OCI-LY1 (cell line): ENCODE data around the gene WFDC1.

ENCODE experiments used
- H2AFZ ChIP-seq: fragments of 200-600 bp; sonication (generic), shearing (Covaris generic); 2 replicates; pipeline ENCODE4 v1.6.0; 2014; ENCODE audit warnings: antibody characterized with exemption, mild to moderate bottlenecking, low read length
- H3F3A ChIP-seq: fragments of 200-600 bp; sonication (generic), shearing (Covaris generic); 2 replicates; pipeline ENCODE4 v1.6.0; 2014; ENCODE audit warnings: mild to moderate bottlenecking, antibody characterized with exemption, low read length, moderate library complexity; ENCODE audit not compliant: insufficient read depth
- H3K27ac ChIP-seq: fragments of 200-600 bp; sonication (generic); 2 replicates; pipeline ENCODE4 v1.5.1; 2014; ENCODE audit warnings: low read length, mixed run types, mild to moderate bottlenecking, low read depth; ENCODE audit not compliant: poor library complexity, severe bottlenecking
- H3K27me3 ChIP-seq: fragments of 200-600 bp; sonication (generic); 2 replicates; pipeline ENCODE4 v1.6.0; 2014; ENCODE audit warnings: antibody characterized with exemption, mild to moderate bottlenecking, low read length, moderate library complexity; ENCODE audit not compliant: insufficient read depth
- H3K36me3 ChIP-seq: fragments of 200-600 bp; sonication (generic); 2 replicates; pipeline ENCODE4 v1.6.1; 2014; ENCODE audit warnings: mild to moderate bottlenecking, antibody characterized with exemption, low read length, moderate library complexity, mixed read lengths; ENCODE audit not compliant: insufficient read depth
- H3K4me1 ChIP-seq: fragments of 200-600 bp; sonication (generic); 2 replicates; pipeline ENCODE4 v1.5.1; 2014; ENCODE audit warnings: mild to moderate bottlenecking, low read length, moderate library complexity; ENCODE audit not compliant: insufficient read depth, severe bottlenecking
- H3K4me2 ChIP-seq: fragments of 200-600 bp; sonication (generic), shearing (Covaris generic); 2 replicates; pipeline ENCODE4 v1.6.1; 2014; ENCODE audit warnings: low read length
- H3K4me3 ChIP-seq: fragments of 200-600 bp; sonication (generic); 2 replicates; pipeline ENCODE4 v1.5.1; 2014; ENCODE audit warnings: low read length, low read depth, mild to moderate bottlenecking, mixed read lengths; ENCODE audit not compliant: poor library complexity, severe bottlenecking
- H3K79me2 ChIP-seq: fragments of 200-600 bp; shearing (Covaris generic); 2 replicates; pipeline ENCODE4 v1.6.1; 2016; ENCODE audit warnings: mixed run types, low read length, mixed read lengths; ENCODE audit not compliant: insufficient read depth
- H3K9ac ChIP-seq: fragments of 200-600 bp; sonication (generic), shearing (Covaris generic); 2 replicates; pipeline ENCODE4 v1.6.1; 2014; ENCODE audit warnings: mild to moderate bottlenecking, low read length, mixed read lengths
- H3K9me2 ChIP-seq: fragments of 200-600 bp; sonication (generic), shearing (Covaris generic); 2 replicates; pipeline ENCODE4 v1.6.1; 2014; ENCODE audit warnings: low read depth, mild to moderate bottlenecking, low read length, mixed read lengths
- H3K9me3 ChIP-seq: fragments of 200-600 bp; shearing (Covaris generic); 2 replicates; pipeline ENCODE4 v1.6.1; 2014; ENCODE audit warnings: low read length, mixed read lengths
- H4K20me1 ChIP-seq: fragments of 200-600 bp; sonication (generic), shearing (Covaris generic); 2 replicates; pipeline ENCODE4 v1.6.0; 2016; ENCODE audit warnings: mild to moderate bottlenecking, low read length; ENCODE audit not compliant: insufficient read depth
- EZH2 ChIP-seq: fragments of 200-600 bp; sonication (generic), shearing (Covaris generic); IDR thresholded peaks from 2 replicates; pipeline ENCODE4 v1.8.0; 2017; ENCODE audit warnings: borderline replicate concordance, mixed run types, mild to moderate bottlenecking, antibody characterized with exemption, low read length, moderate library complexity, mixed read lengths
- TF ChIP-seq, protein P1 (sequence below): fragments of 200-600 bp; sonication (generic), shearing (Covaris generic); IDR thresholded peaks from 2 replicates; pipeline ENCODE4 v1.5.1; 2017; ENCODE audit warnings: mild to moderate bottlenecking, antibody characterized with exemption, low read length, moderate library complexity, mixed read lengths

Gene WFDC1

GRCh38 chr16:84267380-84267779, 27.3 kb upstream of the WFDC1 start:
- H3K4me2 ChIP-seq: no peak overlapping the region
- H3K4me1 ChIP-seq: no peaks in the 10 kb centered on the region
- no peaks in the 10 kb centered on the region for H3K79me2 ChIP-seq
- no peak for TF ChIP-seq EZH2
- TF ChIP-seq, protein P1, sequence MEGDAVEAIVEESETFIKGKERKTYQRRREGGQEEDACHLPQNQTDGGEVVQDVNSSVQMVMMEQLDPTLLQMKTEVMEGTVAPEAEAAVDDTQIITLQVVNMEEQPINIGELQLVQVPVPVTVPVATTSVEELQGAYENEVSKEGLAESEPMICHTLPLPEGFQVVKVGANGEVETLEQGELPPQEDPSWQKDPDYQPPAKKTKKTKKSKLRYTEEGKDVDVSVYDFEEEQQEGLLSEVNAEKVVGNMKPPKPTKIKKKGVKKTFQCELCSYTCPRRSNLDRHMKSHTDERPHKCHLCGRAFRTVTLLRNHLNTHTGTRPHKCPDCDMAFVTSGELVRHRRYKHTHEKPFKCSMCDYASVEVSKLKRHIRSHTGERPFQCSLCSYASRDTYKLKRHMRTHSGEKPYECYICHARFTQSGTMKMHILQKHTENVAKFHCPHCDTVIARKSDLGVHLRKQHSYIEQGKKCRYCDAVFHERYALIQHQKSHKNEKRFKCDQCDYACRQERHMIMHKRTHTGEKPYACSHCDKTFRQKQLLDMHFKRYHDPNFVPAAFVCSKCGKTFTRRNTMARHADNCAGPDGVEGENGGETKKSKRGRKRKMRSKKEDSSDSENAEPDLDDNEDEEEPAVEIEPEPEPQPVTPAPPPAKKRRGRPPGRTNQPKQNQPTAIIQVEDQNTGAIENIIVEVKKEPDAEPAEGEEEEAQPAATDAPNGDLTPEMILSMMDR: no peak
- H3K9me3 ChIP-seq: no peaks in the 10 kb centered on the region
- H4K20me1 ChIP-seq: no peaks in the 10 kb centered on the region
- H2AFZ ChIP-seq: no peak overlapping the region
- no peaks in the 10 kb centered on the region for H3K36me3 ChIP-seq
- no peak overlapping the region for H3K4me3 ChIP-seq
- H3K9ac ChIP-seq: no peak overlapping the region
- no peak overlapping the region for H3K27ac ChIP-seq
- H3F3A ChIP-seq: no peaks in the 10 kb centered on the region
- no peaks in the 10 kb centered on the region for H3K9me2 ChIP-seq
- H3K27me3 ChIP-seq: no peaks in the 10 kb centered on the region

DNA sequence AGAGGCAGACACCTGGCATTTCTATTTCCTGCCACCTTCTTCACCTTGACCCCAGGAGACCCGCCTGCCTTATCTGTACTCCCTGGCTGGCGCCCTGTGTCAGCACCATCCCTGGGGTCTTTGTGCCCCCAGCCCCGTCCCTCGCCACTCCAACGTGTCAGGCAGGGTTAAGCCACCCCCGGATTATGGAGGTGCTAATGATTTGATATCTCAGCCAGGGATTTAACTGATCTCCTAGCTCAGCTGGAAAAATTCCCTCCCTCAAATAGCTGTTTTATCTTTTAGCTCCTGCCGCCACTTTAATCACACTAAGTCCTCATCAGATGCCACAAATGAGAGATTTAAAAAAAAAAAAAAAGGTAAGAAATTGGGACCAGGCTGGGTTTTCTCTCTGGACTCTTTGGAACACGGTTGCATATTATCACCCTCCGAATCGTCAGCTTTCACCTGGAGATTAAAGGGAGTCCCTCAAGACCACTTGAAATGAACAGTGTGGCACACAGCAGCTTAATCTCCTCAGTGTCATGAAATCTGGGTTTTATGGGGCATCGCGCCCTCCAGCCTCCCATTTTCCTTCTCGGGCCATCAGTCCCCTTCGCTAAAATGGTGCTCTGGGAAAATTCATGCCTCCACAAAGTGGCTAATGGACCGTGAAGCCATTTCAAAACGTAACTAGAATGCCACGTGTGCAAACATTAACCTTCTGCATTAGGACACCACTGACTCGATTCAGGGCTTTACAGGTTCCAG, 26.2 kb upstream of the WFDC1 start:
- Histone ChIP-seq H3K36me3 (no peaks in the 10 kb centered on the region), H3K27me3 (no peaks in the 10 kb centered on the region), H3F3A (no peaks in the 10 kb centered on the region), H4K20me1 (no peaks in the 10 kb centered on the region), H3K9me2 (no peaks in the 10 kb centered on the region), H3K4me1 (no peaks in the 10 kb centered on the region), H3K9ac (no peak overlapping the region), H2AFZ (no peak overlapping the region), H3K79me2 (no peaks in the 10 kb centered on the region), H3K9me3 (no peaks in the 10 kb centered on the region), H3K4me3 (no peak overlapping the region), H3K27ac (no peak overlapping the region), H3K4me2 (no peak overlapping the region)
- TF ChIP-seq EZH2: no peak
- TF ChIP-seq, protein P1: no peak

GRCh38 chr16:84270071-84270470, 24.6 kb upstream of the WFDC1 start:
- Histone ChIP-seq H2AFZ (no peak overlapping the region), H4K20me1 (no peaks in the 10 kb centered on the region), H3K27me3 (no peaks in the 10 kb centered on the region), H3K9me2 (no peaks in the 10 kb centered on the region), H3K4me1 (no peaks in the 10 kb centered on the region), H3F3A (no peaks in the 10 kb centered on the region), H3K4me3 (no peak overlapping the region), H3K36me3 (no peaks in the 10 kb centered on the region), H3K4me2 (no peak overlapping the region), H3K9ac (no peak overlapping the region), H3K9me3 (no peaks in the 10 kb centered on the region), H3K79me2 (no peaks in the 10 kb centered on the region), H3K27ac (no peak overlapping the region)
- TF ChIP-seq EZH2: no peak
- TF ChIP-seq, protein P1: no peak
